GM18498 (cell line): ENCODE results near the gene WDR48.
A peak's percentile ranks its signal among the peaks of the same experiment; 100 is the strongest.

Experiments
- ATAC-seq: cut with Tn5 transposase; IDR thresholded peaks from one replicate; pipeline ENCODE4 v1.9.1; 2021; ENCODE audit warnings: mild to moderate bottlenecking, moderate library complexity; ENCODE audit not compliant: unreplicated experiment

WDR48 gene

GRCh38 chr3:39063143-39063542 lies 11.3 kb downstream of the WDR48 start:
- ATAC-seq: no peak

GRCh38 chr3:39064646-39065045 lies 12.8 kb downstream of the WDR48 start:
- ATAC-seq: no peak

GRCh38 chr3:39065197-39065596 lies 13.4 kb downstream of the WDR48 start:
- peak; percentile 99 for ATAC-seq

- ATAC-seq: no peak
Observed at GRCh38 chr3:39067286-39067685, 15.5 kb downstream of the WDR48 start.

GRCh38 chr3:39068556-39068955 lies 16.7 kb downstream of the WDR48 start:
- ATAC-seq: no peak

- peak; percentile 65 for ATAC-seq
Observed at GRCh38 chr3:39075910-39076309, 24.1 kb downstream of the WDR48 start.

- no peak for ATAC-seq
Observed at GRCh38 chr3:39079530-39079929, 27.7 kb downstream of the WDR48 start.

- no peak for ATAC-seq
Observed at GRCh38 chr3:39080026-39080425, 28.2 kb downstream of the WDR48 start.

GRCh38 chr3:39082666-39083313 lies 31.0 kb downstream of the WDR48 start:
- no peak for ATAC-seq

GRCh38 chr3:39086144-39086543 lies 34.3 kb downstream of the WDR48 start:
- ATAC-seq: peak; percentile 41

- no peak for ATAC-seq
Observed at GRCh38 chr3:39088456-39088855, 36.6 kb downstream of the WDR48 start.

GRCh38 chr3:39088889-39089288 lies 37.1 kb downstream of the WDR48 start:
- ATAC-seq: no peak

GRCh38 chr3:39090922-39091321 lies 39.1 kb downstream of the WDR48 start:
- ATAC-seq: no peak

GRCh38 chr3:39094851-39095677 lies 43.2 kb downstream of the WDR48 start:
- ATAC-seq: no peak

- no peak for ATAC-seq
Observed at GRCh38 chr3:39095778-39096177, 44.0 kb downstream of the WDR48 start.

- ATAC-seq: no peak
Observed at GRCh38 chr3:39096775-39097174, 45.0 kb downstream of the WDR48 start.

GRCh38 chr3:39097716-39098472 lies 46.1 kb downstream of the WDR48 start:
- ATAC-seq: no peak

- no peak for ATAC-seq
Observed at GRCh38 chr3:39098473-39099000, 46.7 kb downstream of the WDR48 start.

GRCh38 chr3:39099242-39099641 lies 47.4 kb downstream of the WDR48 start:
- ATAC-seq: no peak

- ATAC-seq: no peak
Observed at GRCh38 chr3:39099738-39100499, 48.1 kb downstream of the WDR48 start.

GRCh38 chr3:39100500-39100886 lies 48.7 kb downstream of the WDR48 start:
- ATAC-seq: no peak
